Measurements from ENCODE around the gene HOXC4. TPM values are rescaled to one million over a fixed set of nuclear protein-coding genes. Genes with fewer than 3 reads are reported as not detected.

Gene HOXC4
- total RNA-seq: 1 to 10 TPM; 1.1 to 3.1 (median 1.3) TPM

DNA sequence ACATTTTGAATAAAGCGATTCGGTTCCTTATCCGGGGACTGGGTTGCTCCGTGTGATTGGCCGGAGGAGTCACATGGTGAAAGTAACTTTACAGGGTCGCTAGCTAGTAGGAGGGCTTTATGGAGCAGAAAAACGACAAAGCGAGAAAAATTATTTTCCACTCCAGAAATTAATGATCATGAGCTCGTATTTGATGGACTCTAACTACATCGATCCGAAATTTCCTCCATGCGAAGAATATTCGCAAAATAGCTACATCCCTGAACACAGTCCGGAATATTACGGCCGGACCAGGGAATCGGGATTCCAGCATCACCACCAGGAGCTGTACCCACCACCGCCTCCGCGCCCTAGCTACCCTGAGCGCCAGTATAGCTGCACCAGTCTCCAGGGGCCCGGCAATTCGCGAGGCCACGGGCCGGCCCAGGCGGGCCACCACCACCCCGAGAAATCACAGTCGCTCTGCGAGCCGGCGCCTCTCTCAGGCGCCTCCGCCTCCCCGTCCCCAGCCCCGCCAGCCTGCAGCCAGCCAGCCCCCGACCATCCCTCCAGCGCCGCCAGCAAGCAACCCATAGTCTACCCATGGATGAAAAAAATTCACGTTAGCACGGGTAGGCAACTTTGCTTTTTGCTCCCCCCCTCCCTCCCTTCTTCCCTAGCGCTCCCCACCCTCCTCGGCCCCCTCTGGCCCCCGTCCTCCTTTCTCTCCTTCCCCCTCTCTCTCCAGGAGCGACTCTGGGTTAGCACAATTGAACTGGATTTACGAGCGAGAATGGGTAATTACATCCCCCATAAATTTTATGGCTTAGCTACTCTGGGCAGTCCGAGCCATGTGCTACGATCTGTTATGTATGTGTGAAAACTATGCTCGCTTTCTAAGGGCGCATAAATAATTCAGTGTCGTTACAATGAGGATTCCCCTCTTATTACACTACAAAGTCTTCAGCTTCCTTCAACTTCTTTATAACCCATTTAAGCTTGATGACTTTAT, at the start of gene HOXC4:
Gene HOXC4, plus strand, starts transcription at position 85 of the 991 bp plus-strand sequence. Its CDS starts 88 bp downstream, at position 173.
- Histone ChIP-seq H3K9me3 (no peaks in the 10 kb centered on the region), H3K36me3 (no peaks in the 10 kb centered on the region), H3K4me3 (peak within 1 kb of the TSS; percentile 53 to 76 (median 69)), H3K4me1 (peaks cover 11 to 80% (median 22%) of the 10 kb centered on the region in 3 donors), H3K27ac (peak within 1 kb of the TSS; percentile 84 to 96 (median 90)), H3K27me3 (peaks cover 0 to 56% (median 0%) of the 10 kb centered on the region in 4 donors)
- intact Hi-C loops (cut with DNase I): no loop called here
- DNase-seq: no peak
- TF ChIP-seq CTCF (IDR thresholded peaks at IDR 0.05) (peak in 1 of 6 experiments; percentile 6), POLR2A (IDR thresholded peaks at IDR 0.05) (no peak)
- 3 to 4% methylated on average over 27 to 31 of the region's 52 CpGs for WGBS, 2 donors

DNA sequence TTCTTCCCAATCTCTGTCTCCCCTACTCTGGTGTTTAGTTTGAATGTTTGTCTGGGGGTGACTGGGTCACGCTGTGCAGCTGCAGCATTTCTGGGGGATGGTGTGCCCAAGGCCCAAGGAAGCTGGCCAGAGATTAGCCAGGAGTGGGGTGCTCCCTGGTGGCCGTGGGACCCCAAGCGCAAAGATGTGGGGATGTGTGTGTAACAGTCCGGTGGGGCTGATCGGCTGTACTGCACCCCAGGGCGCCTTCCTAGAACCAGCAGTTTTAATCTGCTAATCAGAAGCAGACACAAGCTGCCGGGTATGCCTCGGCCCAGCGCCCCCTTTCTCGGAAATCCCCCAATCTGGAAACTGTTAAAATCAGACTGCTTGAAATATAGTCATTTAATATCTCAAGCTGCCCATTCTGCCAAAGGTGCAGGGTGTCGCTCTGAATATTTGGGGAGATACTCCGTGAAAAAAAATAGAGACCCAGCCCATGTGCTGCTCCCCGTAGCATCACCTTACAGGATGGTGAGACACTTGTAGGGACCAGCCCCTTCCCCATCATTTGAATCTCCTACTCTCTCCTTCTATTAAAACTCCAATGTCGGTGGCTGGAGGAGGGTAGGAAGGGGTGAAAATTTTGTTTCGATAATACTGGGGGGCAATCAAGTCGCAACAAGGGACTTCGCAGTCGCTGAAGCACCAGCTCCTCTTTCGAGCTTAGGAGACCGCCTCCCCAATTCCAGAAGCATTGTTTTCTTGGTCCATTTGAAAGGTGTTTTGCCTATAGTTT, 49.4 kb upstream of the HOXC4 start:
- Histone ChIP-seq H3K27me3 (peaks cover 9 to 100% (median 64%) of the 10 kb centered on the region in 4 donors), H3K4me1 (peaks cover 12 to 39% (median 26%) of the 10 kb centered on the region in 3 donors), H3K4me3 (no peak overlapping the region), H3K36me3 (no peaks in the 10 kb centered on the region), H3K9me3 (no peaks in the 10 kb centered on the region), H3K27ac (no peak overlapping the region)
- no peak for TF ChIP-seq POLR2A (IDR thresholded peaks at IDR 0.05)
- TF ChIP-seq CTCF (IDR thresholded peaks at IDR 0.05): no peak
- DNase-seq: no peak
- intact Hi-C loops (cut with DNase I): no loop called here
- 27% methylated on average over 13 to 20 of the region's 20 CpGs for WGBS, 2 donors

- no peak for TF ChIP-seq POLR2A (IDR thresholded peaks at IDR 0.05)
- TF ChIP-seq CTCF (IDR thresholded peaks at IDR 0.05): no peak
- H3K9me3 ChIP-seq: no peaks in the 10 kb centered on the region
- H3K36me3 ChIP-seq: no peaks in the 10 kb centered on the region
- no peak for DNase-seq
- WGBS, 2 donors: 32 to 34% methylated on average over 15 to 21 of the region's 31 CpGs
- no peak overlapping the region for H3K27ac ChIP-seq
- H3K4me1 ChIP-seq: peaks cover 16 to 37% (median 25%) of the 10 kb centered on the region in 3 donors
- intact Hi-C loops (cut with DNase I): loop anchor here (5.0 kb wide), 1 partner anchor 197 kb away; no protein-coding TSS in a partner anchor
- no peak overlapping the region for H3K4me3 ChIP-seq
- peaks cover 9 to 100% (median 65%) of the 10 kb centered on the region in 4 donors for H3K27me3 ChIP-seq
These were observed 48.6 kb upstream of the HOXC4 start for GRCh38 chr12:54004841-54005530.

DNA sequence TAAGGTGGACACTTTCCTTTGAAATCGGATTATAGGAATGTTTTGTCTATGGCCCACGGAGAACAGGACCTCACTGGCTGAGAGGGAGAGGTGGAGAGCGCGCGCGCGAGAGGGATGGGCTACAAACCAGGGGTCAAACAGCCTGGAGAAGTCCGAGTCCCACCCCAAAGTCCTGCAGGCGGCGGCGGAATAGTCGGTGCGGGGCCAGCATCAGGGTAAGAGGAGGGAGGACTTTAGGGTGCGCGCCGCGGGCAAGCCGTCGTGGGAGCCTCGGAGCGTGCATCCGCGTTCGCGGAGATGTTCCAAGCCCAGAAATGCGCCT, 48.1 kb upstream of the HOXC4 start:
- intact Hi-C loops (cut with DNase I): loop anchor here (5.0 kb wide), 1 partner anchor 197 kb away; no protein-coding TSS in a partner anchor
- H3K36me3 ChIP-seq: no peaks in the 10 kb centered on the region
- WGBS, 2 donors: 4 to 14% methylated on average over 20 to 26 of the region's 26 CpGs
- H3K9me3 ChIP-seq: no peaks in the 10 kb centered on the region
- H3K4me1 ChIP-seq: peaks cover 12 to 32% (median 22%) of the 10 kb centered on the region in 3 donors
- no peak for TF ChIP-seq CTCF (IDR thresholded peaks at IDR 0.05)
- TF ChIP-seq POLR2A (IDR thresholded peaks at IDR 0.05): no peak
- no peak overlapping the region for H3K4me3 ChIP-seq
- no peak overlapping the region for H3K27ac ChIP-seq
- DNase-seq: no peak
- H3K27me3 ChIP-seq: peaks cover 7 to 100% (median 63%) of the 10 kb centered on the region in 4 donors
